H1 (cell line): ENCODE data around the gene NR2F6. TPM values are rescaled to one million over a fixed set of nuclear protein-coding genes. Genes with fewer than 3 reads are reported as not detected.

Experiments used
- EZH2 ChIP-seq: fragments of 200-600 bp; sonication (generic); IDR thresholded peaks from 2 replicates; pipeline ENCODE4 v1.7.1; 2012; ENCODE audit warnings: low read depth, mild to moderate bottlenecking, moderate library complexity, low read length, inconsistent platforms; ENCODE audit not compliant: severe bottlenecking
- polyA plus RNA-seq, 7 experiments: library from polyadenylated mRNA; depleted of rRNA in 3 of 7; stranded (reverse) in 5 of 7; unstranded in 2 of 7; fragments of >200 nt in 5 of 7; fragments of 200-250 nt in 2 of 7; gene quantifications; 1 replicate in 5 of 7; 2 replicates in 1 of 7; 4 replicates in 1 of 7; pipeline versions ENCODE4 v1.2.1 to v1.2.3, GENCODE V29; 2011 to 2013; ENCODE audit warnings: missing spikeins in 2 of 7, mixed read lengths in 2 of 7
- total RNA-seq: library from RNA; stranded (reverse); fragmentation: NEBNext Ultra II Directional; extraction: Animal tissue kit (Norgen Biotek cat#: 25700); gene quantifications from 2 replicates; pipeline ENCODE4 v1.2.1, GENCODE V29; 2021

Gene NR2F6
- total and polyA plus RNA-seq, 2 of the 8 experiments (the other 6 are each of a cell fraction or from before 2014, with no cell fraction given), result 99.7 to 114 TPM

GRCh38 chr19:17256130-17256529, 10.4 kb upstream of the NR2F6 start (continued):
- no peak for TF ChIP-seq EZH2
